Panc1 (cell line): ENCODE results near the gene GPRC5A. TPM values are rescaled to one million over a fixed set of nuclear protein-coding genes. Genes with fewer than 3 reads are reported as not detected.
"Not testable (repeated sequence)": the region's sequence is repeated elsewhere in the genome, so short reads cannot be mapped to it uniquely, and the experiment has no call there.

Source experiments
- ATAC-seq: fragments of 200-7000 bp; cut with Tn5 transposase; 2 replicates; pipeline ENCODE4 v1.9.1; 2020; ENCODE audit warnings: mild to moderate bottlenecking, moderate library complexity
- BruUV-seq: library from RNA; stranded (reverse); fragments of 400-500 nt; replicated peaks from 2 replicates; lab custom pipeline; 2021; lab: Mats Ljungman, UMichigan
- CTCF ChIA-PET: fragments of 300-600 bp; sonication (Branson Sonifier 250); formaldehyde crosslinking; loops from one replicate; lab custom pipeline; 2022; ENCODE audit warnings: antibody characterized with exemption; lab: Charles Lee
- POLR2A ChIA-PET: fragments of 300-600 bp; sonication (Branson Sonifier 250); formaldehyde crosslinking; loops from one replicate; lab custom pipeline; 2022; ENCODE audit warnings: antibody characterized with exemption; lab: Charles Lee
- DNase-seq: peaks from one replicate; pipeline ENCODE4 v3.0.0-alpha.2; 2010; ENCODE audit warnings: low read depth, low spot score
- H3K27ac ChIP-seq: 2 replicates; pipeline ENCODE4 v1.5.1; 2011; ENCODE audit warnings: mild to moderate bottlenecking, low read length, inconsistent platforms
- H3K27me3 ChIP-seq: fragments of 200-500 bp; sonication (Bioruptor generic); 2 replicates; pipeline ENCODE4 v1.6.0; 2014; ENCODE audit warnings: low read length, inconsistent platforms; ENCODE audit not compliant: control insufficient read depth, insufficient read depth
- H3K36me3 ChIP-seq: fragments of 200-500 bp; sonication (Bioruptor generic); 2 replicates; pipeline ENCODE4 v1.5.1; 2014; ENCODE audit warnings: inconsistent platforms, mild to moderate bottlenecking, low read length, moderate library complexity; ENCODE audit not compliant: control insufficient read depth, insufficient read depth
- H3K4me1 ChIP-seq: 2 replicates; pipeline ENCODE4 v1.5.1; 2011; ENCODE audit warnings: inconsistent platforms, mild to moderate bottlenecking, low read length, moderate library complexity; ENCODE audit not compliant: control insufficient read depth, insufficient read depth
- H3K4me3 ChIP-seq, 2 experiments: 2 replicates each; pipeline ENCODE4 v1.5.1; 2011 to 2012; ENCODE audit warnings: low read depth in 2 of 2, low read length in 2 of 2, mild to moderate bottlenecking in 2 of 2, inconsistent platforms in 1 of 2, moderate library complexity in 1 of 2
- H3K9me3 ChIP-seq: fragments of 200-500 bp; sonication (Bioruptor generic); 2 replicates; pipeline ENCODE4 v1.5.1; 2014; ENCODE audit warnings: low read depth, mild to moderate bottlenecking, inconsistent platforms, low read length, moderate library complexity; ENCODE audit not compliant: control insufficient read depth, insufficient read depth
- POLR2AphosphoS5 ChIP-seq: IDR thresholded peaks from 2 replicates; pipeline ENCODE4 v1.6.1; 2012; ENCODE audit warnings: mild to moderate bottlenecking, low read depth, low read length, moderate library complexity
- REST ChIP-seq, 2 experiments: IDR thresholded peaks; 2 replicates each; pipeline ENCODE4 v1.6.1; 2011 to 2012; ENCODE audit warnings: low read depth in 2 of 2, control low read depth in 1 of 2, low read length in 1 of 2, mild to moderate bottlenecking in 1 of 2, moderate library complexity in 1 of 2; ENCODE audit not compliant: insufficient read depth in 1 of 2
- SIN3A ChIP-seq: IDR thresholded peaks from 2 replicates; pipeline ENCODE4 v1.6.1; 2012; ENCODE audit warnings: low read depth, mild to moderate bottlenecking, low read length, moderate library complexity, borderline replicate concordance; ENCODE audit not compliant: insufficient read depth
- TCF7L2 ChIP-seq: IDR thresholded peaks from 2 replicates; pipeline ENCODE4 v1.6.1; 2011; ENCODE audit warnings: mild to moderate bottlenecking, low read depth, low read length, inconsistent platforms
- in situ Hi-C: cut with HindIII; loops from 2 replicates; pipeline ENCODE4 v1.10.0; 2016; ENCODE audit warnings: low sequenced_read_pairs, low pct_unique_long_range_greater_than_20kb
- intact Hi-C: fragments of 100-400 bp; cut with micrococcal nuclease; formaldehyde crosslinking; loops from one replicate; pipeline ENCODE4 v1.10.0; 2022; ENCODE audit not compliant: unreplicated experiment
- total RNA-seq: library from RNA; stranded (reverse); gene quantifications from one replicate; pipeline ENCODE4 v1.2.1, GENCODE V29; 2021; ENCODE audit not compliant: unreplicated experiment
- TF ChIP-seq, protein P1 (sequence below): fragments of 450-650 bp; IDR thresholded peaks from 2 replicates; pipeline ENCODE4 v1.5.1; 2017; ENCODE audit warnings: mild to moderate bottlenecking

The GPRC5A gene
- total RNA-seq, 1 experiment from 2014 or later = 648 TPM

DNA sequence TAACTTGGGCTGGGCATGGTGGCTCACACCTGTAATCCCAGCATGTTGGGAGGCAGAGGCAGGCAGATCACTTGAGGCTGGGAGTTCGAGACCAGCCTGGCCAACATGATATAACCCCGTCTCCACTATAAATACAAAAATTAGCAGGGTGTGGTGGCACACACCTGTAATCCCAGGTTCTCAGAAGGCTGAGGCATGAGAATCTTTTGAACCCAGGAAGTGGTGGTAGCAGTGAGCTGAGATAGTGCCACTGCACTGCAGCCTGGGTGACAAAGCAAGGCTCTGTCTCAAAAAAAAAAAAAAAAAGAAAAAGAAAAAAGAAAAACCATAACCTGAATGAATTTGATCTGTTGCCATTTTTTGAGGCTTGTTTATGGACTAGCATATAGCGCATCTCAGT lies 44.6 kb upstream of the GPRC5A start:
- BruUV-seq, ATAC-seq, in situ Hi-C loops: not testable (repeated sequence)

DNA sequence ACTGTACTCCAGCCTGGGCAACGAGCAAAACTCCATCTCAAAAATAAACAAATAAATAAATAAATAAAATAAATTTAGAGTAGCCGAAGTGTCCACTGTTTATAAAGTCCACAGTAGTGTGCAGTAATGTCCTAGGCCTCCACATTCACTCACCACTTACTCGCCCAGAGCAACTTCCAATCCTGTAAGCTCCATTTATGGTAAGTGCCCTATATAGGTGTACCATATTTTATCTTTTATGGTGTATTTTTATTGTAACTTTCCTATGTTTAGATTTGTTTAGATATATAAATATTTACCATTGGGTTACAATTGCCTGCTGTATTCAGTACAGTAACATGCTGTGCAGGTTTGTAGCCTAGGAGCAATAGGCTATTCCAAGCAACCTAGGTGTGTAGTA lies 37.9 kb upstream of the GPRC5A start:
- intact Hi-C loops = no loop called here
- no peak for DNase-seq
- POLR2A ChIA-PET = no interaction called here
- Histone ChIP-seq H3K4me3 (no peak overlapping the region), H3K9me3 (no peaks in the 10 kb centered on the region), H3K27me3 (no peaks in the 10 kb centered on the region), H3K27ac (no peak overlapping the region), H3K36me3 (no peaks in the 10 kb centered on the region), H3K4me1 (no peaks in the 10 kb centered on the region)
- BruUV-seq = no TSS peak
- CTCF ChIA-PET = no interaction called here
- in situ Hi-C loops = no loop called here
- TF ChIP-seq TCF7L2 (no peak), SIN3A (no peak), POLR2AphosphoS5 (no peak), REST (IDR thresholded peaks at IDR 0.05; ENCODE audit: insufficient read depth in 1 of 2, low read depth in 2 of 2, low read length in 1 of 2) (no peak)
- TF ChIP-seq, protein P1, sequence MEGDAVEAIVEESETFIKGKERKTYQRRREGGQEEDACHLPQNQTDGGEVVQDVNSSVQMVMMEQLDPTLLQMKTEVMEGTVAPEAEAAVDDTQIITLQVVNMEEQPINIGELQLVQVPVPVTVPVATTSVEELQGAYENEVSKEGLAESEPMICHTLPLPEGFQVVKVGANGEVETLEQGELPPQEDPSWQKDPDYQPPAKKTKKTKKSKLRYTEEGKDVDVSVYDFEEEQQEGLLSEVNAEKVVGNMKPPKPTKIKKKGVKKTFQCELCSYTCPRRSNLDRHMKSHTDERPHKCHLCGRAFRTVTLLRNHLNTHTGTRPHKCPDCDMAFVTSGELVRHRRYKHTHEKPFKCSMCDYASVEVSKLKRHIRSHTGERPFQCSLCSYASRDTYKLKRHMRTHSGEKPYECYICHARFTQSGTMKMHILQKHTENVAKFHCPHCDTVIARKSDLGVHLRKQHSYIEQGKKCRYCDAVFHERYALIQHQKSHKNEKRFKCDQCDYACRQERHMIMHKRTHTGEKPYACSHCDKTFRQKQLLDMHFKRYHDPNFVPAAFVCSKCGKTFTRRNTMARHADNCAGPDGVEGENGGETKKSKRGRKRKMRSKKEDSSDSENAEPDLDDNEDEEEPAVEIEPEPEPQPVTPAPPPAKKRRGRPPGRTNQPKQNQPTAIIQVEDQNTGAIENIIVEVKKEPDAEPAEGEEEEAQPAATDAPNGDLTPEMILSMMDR = no peak
- ATAC-seq = peak; percentile 64

More for the DNA sequence above, 44.6 kb upstream of the GPRC5A start:
- DNase-seq, H3K4me3 ChIP-seq, intact Hi-C loops, H3K9me3 ChIP-seq, CTCF ChIA-PET, H3K27me3 ChIP-seq, H3K36me3 ChIP-seq, POLR2A ChIA-PET: not testable (repeated sequence)
- H3K4me1 ChIP-seq = peaks cover 24% of the 10 kb centered on the region
- peak overlapping the region; percentile 79 for H3K27ac ChIP-seq

GRCh38 chr12:12859690-12860089 lies 31.7 kb upstream of the GPRC5A start:
- in situ Hi-C loops = no loop called here
- DNase-seq (no peak), ATAC-seq (no peak)
- Histone ChIP-seq H3K27ac (no peak overlapping the region), H3K27me3 (no peaks in the 10 kb centered on the region), H3K4me1 (no peaks in the 10 kb centered on the region), H3K4me3 (no peak overlapping the region), H3K36me3 (no peaks in the 10 kb centered on the region), H3K9me3 (no peaks in the 10 kb centered on the region)
- POLR2A ChIA-PET = interaction anchor here (0.5 kb wide), 1 partner anchor 39 kb away, joined by 3 read pairs; no protein-coding TSS in a partner anchor
- BruUV-seq = no TSS peak
- TF ChIP-seq POLR2AphosphoS5 = no peak
- CTCF ChIA-PET = no interaction called here
- intact Hi-C loops = no loop called here
